Neural cell (in vitro differentiated cells): ENCODE results near the gene RMI1.

Experiments
- EP300 ChIP-seq: fragments of 450-650 bp; conservative IDR thresholded peaks from 2 replicates; pipeline ENCODE4 v1.6.1; 2014; ENCODE audit warnings: antibody characterized with exemption, mild to moderate bottlenecking, moderate library complexity; ENCODE audit not compliant: poor library complexity, severe bottlenecking
- EZH2 ChIP-seq: fragments of 200-600, 300-800 bp; shearing (Covaris generic), sonication (generic); IDR thresholded peaks from 2 replicates; pipeline ENCODE4 v1.6.1; 2014; ENCODE audit warnings: antibody characterized with exemption, low read length, borderline replicate concordance, mild to moderate bottlenecking; ENCODE audit not compliant: insufficient read depth, poor library complexity, severe bottlenecking
- MXI1 ChIP-seq: fragments of 450-650 bp; conservative IDR thresholded peaks from 2 replicates; pipeline ENCODE4 v1.6.1; 2014; ENCODE audit warnings: antibody characterized with exemption, mild to moderate bottlenecking; ENCODE audit not compliant: poor library complexity, severe bottlenecking
- POLR2AphosphoS5 ChIP-seq: IDR thresholded peaks from 2 replicates; pipeline ENCODE4 v1.6.1; 2012
- RAD21 ChIP-seq: fragments of 450-650 bp; conservative IDR thresholded peaks from 2 replicates; pipeline ENCODE4 v1.6.1; 2014; ENCODE audit warnings: antibody characterized with exemption, mild to moderate bottlenecking, moderate library complexity
- REST ChIP-seq: IDR thresholded peaks from 2 replicates; pipeline ENCODE4 v1.6.1; 2012; ENCODE audit warnings: borderline replicate concordance
- SMC3 ChIP-seq: fragments of 450-650 bp; conservative IDR thresholded peaks from 2 replicates; pipeline ENCODE4 v1.6.1; 2014; ENCODE audit warnings: antibody characterized with exemption, mild to moderate bottlenecking, moderate library complexity; ENCODE audit not compliant: poor library complexity
- TAF1 ChIP-seq: IDR thresholded peaks from 2 replicates; pipeline ENCODE4 v1.6.1; 2012; ENCODE audit warnings: low read depth
- TF ChIP-seq, protein P1 (sequence below): fragments of 450-650 bp; IDR thresholded peaks from 2 replicates; pipeline ENCODE4 v1.5.1; 2014; ENCODE audit warnings: antibody characterized with exemption, mild to moderate bottlenecking, moderate library complexity; ENCODE audit not compliant: poor library complexity, severe bottlenecking

GRCh38 chr9:83936523-83936922 is 44.1 kb upstream of the RMI1 start:
- TF ChIP-seq POLR2AphosphoS5 (no peak), REST (no peak), EZH2 (no peak), EP300 (no peak), SMC3 (no peak), TAF1 (no peak), MXI1 (no peak), RAD21 (no peak)
- TF ChIP-seq, protein P1, sequence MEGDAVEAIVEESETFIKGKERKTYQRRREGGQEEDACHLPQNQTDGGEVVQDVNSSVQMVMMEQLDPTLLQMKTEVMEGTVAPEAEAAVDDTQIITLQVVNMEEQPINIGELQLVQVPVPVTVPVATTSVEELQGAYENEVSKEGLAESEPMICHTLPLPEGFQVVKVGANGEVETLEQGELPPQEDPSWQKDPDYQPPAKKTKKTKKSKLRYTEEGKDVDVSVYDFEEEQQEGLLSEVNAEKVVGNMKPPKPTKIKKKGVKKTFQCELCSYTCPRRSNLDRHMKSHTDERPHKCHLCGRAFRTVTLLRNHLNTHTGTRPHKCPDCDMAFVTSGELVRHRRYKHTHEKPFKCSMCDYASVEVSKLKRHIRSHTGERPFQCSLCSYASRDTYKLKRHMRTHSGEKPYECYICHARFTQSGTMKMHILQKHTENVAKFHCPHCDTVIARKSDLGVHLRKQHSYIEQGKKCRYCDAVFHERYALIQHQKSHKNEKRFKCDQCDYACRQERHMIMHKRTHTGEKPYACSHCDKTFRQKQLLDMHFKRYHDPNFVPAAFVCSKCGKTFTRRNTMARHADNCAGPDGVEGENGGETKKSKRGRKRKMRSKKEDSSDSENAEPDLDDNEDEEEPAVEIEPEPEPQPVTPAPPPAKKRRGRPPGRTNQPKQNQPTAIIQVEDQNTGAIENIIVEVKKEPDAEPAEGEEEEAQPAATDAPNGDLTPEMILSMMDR, result no peak
